ENCODE data around the gene FAF1.

- TF ChIP-seq CTCF (IDR thresholded peaks at IDR 0.05; ENCODE audit: insufficient read depth, low read length, poor library complexity, severe bottlenecking) (no peak), EZH2phosphoT487 (conservative IDR thresholded peaks at IDR 0.05; ENCODE audit: low read length) (no peak)
These were observed 266.2 kb downstream of the FAF1 start for GRCh38 chr1:50693829-50694228.
